Measurements from ENCODE around the gene PDE4D. TPM values are rescaled to one million over a fixed set of nuclear protein-coding genes. Genes with fewer than 3 reads are reported as not detected.

The PDE4D gene
- total and polyA plus RNA-seq, 2 donors (not counting 3 experiments of a cell fraction or from before 2014, with no cell fraction given), result 34.5 to 51.2 TPM

DNA sequence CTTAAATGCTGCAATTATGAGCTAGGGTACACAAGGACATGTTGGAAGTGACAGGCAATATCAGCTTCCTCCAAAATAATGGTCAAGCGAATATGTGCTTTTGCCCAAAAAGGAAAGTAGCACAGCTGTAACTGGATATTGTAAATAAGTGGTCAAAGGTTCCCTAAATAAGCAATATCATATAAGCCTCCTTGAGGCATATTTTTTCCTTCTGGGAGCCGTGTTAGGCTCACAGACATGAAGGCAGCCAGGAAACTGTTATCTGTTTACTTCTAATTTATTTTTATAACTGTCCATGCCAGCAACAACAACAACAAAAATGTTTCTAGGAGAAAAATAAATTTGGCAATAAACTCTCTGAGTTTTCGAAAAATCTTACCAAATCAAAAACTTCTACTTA lies 648.3 kb downstream of the PDE4D start:
- CTCF ChIA-PET, result interaction anchor here (1.0 to 2.6 kb wide), 3 partner anchors 9 to 122 kb away, joined by 3 to 12 read pairs (median 3); no protein-coding TSS in a partner anchor

DNA sequence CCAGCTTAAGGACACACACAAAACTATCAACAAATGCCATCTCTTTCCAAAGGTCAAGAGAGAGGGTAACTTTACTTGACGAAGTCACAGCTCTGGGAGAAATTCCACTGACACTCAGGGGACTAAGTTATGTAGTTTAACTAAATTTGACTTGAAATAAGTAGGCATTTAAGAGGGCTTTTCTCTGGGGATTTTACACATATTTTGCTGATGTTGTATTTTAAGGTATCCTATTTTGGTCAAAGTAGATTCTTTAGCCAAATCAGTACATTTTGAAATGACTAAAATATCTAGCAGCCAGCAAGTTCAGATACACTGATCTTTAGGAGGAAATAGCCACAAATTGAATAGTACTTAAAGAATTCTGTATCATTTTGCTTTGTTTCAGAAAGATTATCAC lies 652.0 kb downstream of the PDE4D start:
- ChIA-PET CTCF (no interaction called here), POLR2A (no interaction called here)
- no peaks in the 10 kb centered on the region for H3K36me3 ChIP-seq (ENCODE audit: control insufficient read depth in 2 of 2, extremely low read depth in 1 of 2, insufficient read depth in 2 of 2, low read length in 2 of 2)
- intact Hi-C loops (cut with micrococcal nuclease), result no loop called here
- no peak overlapping the region for H3K9ac ChIP-seq (replicated peaks; ENCODE audit: extremely low read depth, insufficient read depth, low read length)
- H2AFZ ChIP-seq (ENCODE audit: low read depth, low read length), result no peak overlapping the region
- peaks cover 18% of the 10 kb centered on the region for H3K4me1 ChIP-seq (ENCODE audit: control insufficient read depth, extremely low read depth, insufficient read depth, low read length)
- H3K4me3 ChIP-seq (replicated peaks in 1 of 3; ENCODE audit: insufficient read depth in 1 of 3, low read depth in 1 of 3, low read length in 3 of 3), result no peak overlapping the region
- no peaks in the 10 kb centered on the region for H3K79me2 ChIP-seq (ENCODE audit: control insufficient read depth, insufficient read depth, low read length)
- H3K9me3 ChIP-seq (replicated peaks; ENCODE audit: control insufficient read depth, insufficient read depth, low read length), result no peaks in the 10 kb centered on the region
- FAIRE-seq (no peak), DNase-seq (ENCODE audit: low read depth, low spot score) (no peak)
- no peaks in the 10 kb centered on the region for H3K9me1 ChIP-seq (replicated peaks; ENCODE audit: control insufficient read depth, extremely low read depth, insufficient read depth, low read length)
- TF ChIP-seq FOS (IDR thresholded peaks at IDR 0.05; ENCODE audit: borderline replicate concordance, insufficient read depth, low read length) (no peak), GATA2 (IDR thresholded peaks at IDR 0.05; ENCODE audit: insufficient read depth, insufficient read length, low read depth, low read length) (no peak), EZH2 (IDR thresholded peaks at IDR 0.05; ENCODE audit: borderline replicate concordance, low read depth, low read length, severe bottlenecking) (no peak), POLR2AphosphoS5 (IDR thresholded peaks at IDR 0.05; ENCODE audit: insufficient read depth, low read depth, low read length) (no peak), JUN (IDR thresholded peaks at IDR 0.05; ENCODE audit: borderline replicate concordance, insufficient read depth, insufficient read length, low read depth) (no peak), MYC (IDR thresholded peaks at IDR 0.05; ENCODE audit: low read depth, low read length) (no peak), POLR2A (IDR thresholded peaks at IDR 0.05; ENCODE audit: low read depth, low read length) (no peak)
- TF ChIP-seq, protein P1, sequence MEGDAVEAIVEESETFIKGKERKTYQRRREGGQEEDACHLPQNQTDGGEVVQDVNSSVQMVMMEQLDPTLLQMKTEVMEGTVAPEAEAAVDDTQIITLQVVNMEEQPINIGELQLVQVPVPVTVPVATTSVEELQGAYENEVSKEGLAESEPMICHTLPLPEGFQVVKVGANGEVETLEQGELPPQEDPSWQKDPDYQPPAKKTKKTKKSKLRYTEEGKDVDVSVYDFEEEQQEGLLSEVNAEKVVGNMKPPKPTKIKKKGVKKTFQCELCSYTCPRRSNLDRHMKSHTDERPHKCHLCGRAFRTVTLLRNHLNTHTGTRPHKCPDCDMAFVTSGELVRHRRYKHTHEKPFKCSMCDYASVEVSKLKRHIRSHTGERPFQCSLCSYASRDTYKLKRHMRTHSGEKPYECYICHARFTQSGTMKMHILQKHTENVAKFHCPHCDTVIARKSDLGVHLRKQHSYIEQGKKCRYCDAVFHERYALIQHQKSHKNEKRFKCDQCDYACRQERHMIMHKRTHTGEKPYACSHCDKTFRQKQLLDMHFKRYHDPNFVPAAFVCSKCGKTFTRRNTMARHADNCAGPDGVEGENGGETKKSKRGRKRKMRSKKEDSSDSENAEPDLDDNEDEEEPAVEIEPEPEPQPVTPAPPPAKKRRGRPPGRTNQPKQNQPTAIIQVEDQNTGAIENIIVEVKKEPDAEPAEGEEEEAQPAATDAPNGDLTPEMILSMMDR (IDR thresholded peaks at IDR 0.05; ENCODE audit: extremely low read depth in 1 of 2, insufficient read depth in 1 of 2, low read depth in 1 of 2, low read length in 2 of 2), result no peak
- TF ChIP-seq, protein P2, sequence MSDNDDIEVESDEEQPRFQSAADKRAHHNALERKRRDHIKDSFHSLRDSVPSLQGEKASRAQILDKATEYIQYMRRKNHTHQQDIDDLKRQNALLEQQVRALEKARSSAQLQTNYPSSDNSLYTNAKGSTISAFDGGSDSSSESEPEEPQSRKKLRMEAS (IDR thresholded peaks at IDR 0.05; ENCODE audit: insufficient read depth, insufficient read length), result no peak
- H4K20me1 ChIP-seq (replicated peaks; ENCODE audit: control insufficient read depth, extremely low read depth, insufficient read depth, low read length), result no peaks in the 10 kb centered on the region
- H3K27ac ChIP-seq (ENCODE audit: insufficient read depth, low read depth, low read length), result no peak overlapping the region
- dilution Hi-C loops (cut with MboI; ENCODE audit: extremely low pct_ligation_motif_present, low sequenced_read_pairs), result no loop called here
- H3K27me3 ChIP-seq (ENCODE audit: control insufficient read depth in 2 of 2, insufficient read depth in 2 of 2, low read length in 2 of 2), result no peaks in the 10 kb centered on the region
- no peak overlapping the region for H3K4me2 ChIP-seq (ENCODE audit: insufficient read depth, low read length)
- BruUV-seq (replicated peaks), result no TSS peak

More for the DNA sequence above, 648.3 kb downstream of the PDE4D start:
- H3K4me2 ChIP-seq (ENCODE audit: insufficient read depth, low read length), result no peak overlapping the region
- TF ChIP-seq FOS (IDR thresholded peaks at IDR 0.05; ENCODE audit: borderline replicate concordance, insufficient read depth, low read length) (no peak), POLR2A (IDR thresholded peaks at IDR 0.05; ENCODE audit: low read depth, low read length) (no peak), POLR2AphosphoS5 (IDR thresholded peaks at IDR 0.05; ENCODE audit: insufficient read depth, low read depth, low read length) (no peak)
- H3K27ac ChIP-seq (ENCODE audit: insufficient read depth, low read depth, low read length), result no peak overlapping the region
- H2AFZ ChIP-seq (ENCODE audit: low read depth, low read length), result no peak overlapping the region
- no TSS peak for BruUV-seq (replicated peaks)
- dilution Hi-C loops (cut with MboI; ENCODE audit: extremely low pct_ligation_motif_present, low sequenced_read_pairs) (no loop called here), intact Hi-C loops (cut with micrococcal nuclease) (no loop called here)
- H3K4me1 ChIP-seq (ENCODE audit: control insufficient read depth, extremely low read depth, insufficient read depth, low read length), result no peaks in the 10 kb centered on the region
- no peak overlapping the region for H3K4me3 ChIP-seq (replicated peaks in 1 of 3; ENCODE audit: insufficient read depth in 1 of 3, low read depth in 1 of 3, low read length in 3 of 3)
- H3K9ac ChIP-seq (replicated peaks; ENCODE audit: extremely low read depth, insufficient read depth, low read length), result no peak overlapping the region
- no peaks in the 10 kb centered on the region for H3K79me2 ChIP-seq (ENCODE audit: control insufficient read depth, insufficient read depth, low read length)
- no peaks in the 10 kb centered on the region for H3K27me3 ChIP-seq (ENCODE audit: control insufficient read depth in 2 of 2, insufficient read depth in 2 of 2, low read length in 2 of 2)
- no peaks in the 10 kb centered on the region for H4K20me1 ChIP-seq (replicated peaks; ENCODE audit: control insufficient read depth, extremely low read depth, insufficient read depth, low read length)
- H3K9me1 ChIP-seq (replicated peaks; ENCODE audit: control insufficient read depth, extremely low read depth, insufficient read depth, low read length), result no peaks in the 10 kb centered on the region
- POLR2A ChIA-PET, result no interaction called here
- no peaks in the 10 kb centered on the region for H3K36me3 ChIP-seq (ENCODE audit: control insufficient read depth in 2 of 2, extremely low read depth in 1 of 2, insufficient read depth in 2 of 2, low read length in 2 of 2)
- DNase-seq (ENCODE audit: low read depth, low spot score) (no peak), FAIRE-seq (no peak)
- H3K9me3 ChIP-seq (replicated peaks; ENCODE audit: control insufficient read depth, insufficient read depth, low read length), result no peaks in the 10 kb centered on the region

All from endothelial cell of umbilical vein (primary cell).